H1 (cell line): ENCODE data around the gene OPCML. TPM values are rescaled to one million over a fixed set of nuclear protein-coding genes. Genes with fewer than 3 reads are reported as not detected.

Source experiments
- CTCF ChIA-PET: fragments of 300-600 bp; sonication (Branson Sonifier 250); formaldehyde crosslinking; loops from one replicate; lab custom pipeline; 2021; ENCODE audit not compliant: partially characterized antibody; lab: Charles Lee
- POLR2A ChIA-PET: fragments of 300-600 bp; sonication (Branson Sonifier 250); formaldehyde crosslinking; loops from one replicate; lab custom pipeline; 2021; ENCODE audit warnings: inconsistent platforms; ENCODE audit not compliant: partially characterized antibody; lab: Charles Lee
- DNase-seq, 2 experiments: peaks; one replicate each; pipeline versions ENCODE4 v3.0.0 to v3.0.0-alpha.2; 2010 to 2022; ENCODE audit warnings: low spot score in 2 of 2, low read depth in 1 of 2, mixed read lengths in 1 of 2
- FAIRE-seq: peaks from 2 replicates; lab custom pipeline; 2011; peaks lifted over from hg19 to GRCh38; lab: Jason Lieb, UNC
- H2AFZ ChIP-seq: 2 replicates; pipeline ENCODE4 v1.8.1; 2012; ENCODE audit warnings: low read length, inconsistent platforms
- H2AK5ac ChIP-seq: 2 replicates; pipeline ENCODE4 v1.6.1; 2013; ENCODE audit warnings: low read depth, low read length
- H2BK120ac ChIP-seq: replicated peaks from 2 replicates; pipeline ENCODE3; 2013; ENCODE audit warnings: low read depth, low read length, inconsistent platforms
- H2BK12ac ChIP-seq: 2 replicates; pipeline ENCODE4 v1.6.1; 2013; ENCODE audit warnings: low read depth, low read length
- H2BK15ac ChIP-seq: 2 replicates; pipeline ENCODE4 v1.6.1; 2013; ENCODE audit warnings: low read length
- H2BK20ac ChIP-seq: 2 replicates; pipeline ENCODE4 v1.6.1; 2013; ENCODE audit warnings: low read length
- H2BK5ac ChIP-seq: 2 replicates; pipeline ENCODE4 v1.6.1; 2013; ENCODE audit warnings: low read depth, low read length
- H3K14ac ChIP-seq: 2 replicates; pipeline ENCODE4 v1.6.1; 2013; ENCODE audit warnings: inconsistent platforms; ENCODE audit not compliant: insufficient read length
- H3K18ac ChIP-seq: 2 replicates; pipeline ENCODE4 v1.6.1; 2013; ENCODE audit warnings: low read length; ENCODE audit errors: extremely low read depth
- H3K23ac ChIP-seq: 2 replicates; pipeline ENCODE4 v1.6.1; 2013; ENCODE audit warnings: inconsistent platforms; ENCODE audit not compliant: insufficient read length
- H3K23me2 ChIP-seq: 2 replicates; pipeline ENCODE4 v1.6.1; 2013; ENCODE audit warnings: low read depth, low read length
- H3K27ac ChIP-seq: 2 replicates; pipeline ENCODE4 v1.6.1; 2011; ENCODE audit warnings: low read depth, low read length, inconsistent platforms
- H3K27me3 ChIP-seq, 4 experiments: replicated peaks in 1 of 4; 1 replicate in 1 of 4; 2 replicates in 3 of 4; pipeline versions ENCODE4 v1.6.1 to v1.8.1; 2011 to 2013; ENCODE audit warnings: low read length in 3 of 4, mild to moderate bottlenecking in 3 of 4, inconsistent platforms in 2 of 4, mixed read lengths in 2 of 4, moderate library complexity in 1 of 4; ENCODE audit not compliant: control insufficient read depth in 3 of 4, insufficient read depth in 3 of 4; ENCODE audit errors: extremely low read depth in 1 of 4
- H3K36me3 ChIP-seq, 4 experiments: 2 replicates each; pipeline versions ENCODE4 v1.6.1 to v1.8.1; 2011 to 2013; ENCODE audit warnings: mild to moderate bottlenecking in 4 of 4, low read length in 3 of 4, moderate library complexity in 2 of 4, control low read depth in 1 of 4, inconsistent platforms in 1 of 4; ENCODE audit not compliant: insufficient read depth in 4 of 4, control insufficient read depth in 2 of 4
- H3K4ac ChIP-seq: replicated peaks from 2 replicates; pipeline ENCODE3; 2013; ENCODE audit warnings: low read length, low read depth, mixed read lengths, inconsistent platforms; ENCODE audit not compliant: insufficient read length
- H3K4me1 ChIP-seq, 4 experiments: replicated peaks in 1 of 4; 1 replicate in 1 of 4; 2 replicates in 3 of 4; pipeline versions ENCODE4 v1.6.1 to v1.8.1; 2011 to 2013; ENCODE audit warnings: low read length in 3 of 4, inconsistent platforms in 2 of 4, mixed read lengths in 1 of 4; ENCODE audit not compliant: insufficient read depth in 4 of 4, control insufficient read depth in 3 of 4
- H3K4me2 ChIP-seq, 2 experiments: 2 replicates each; pipeline versions ENCODE4 v1.6.1 to v1.8.1; 2011 to 2013; ENCODE audit warnings: low read depth in 2 of 2, low read length in 2 of 2, control low read depth in 1 of 2, inconsistent platforms in 1 of 2, mild to moderate bottlenecking in 1 of 2; ENCODE audit not compliant: insufficient read depth in 1 of 2
- H3K4me3 ChIP-seq, 4 experiments: fragments of 200-600, 300-600 bp in 1 of 4; sonication (generic), shearing (Covaris generic), sonication (Bioruptor Twin) in 1 of 4; 2 replicates each; pipeline versions ENCODE4 v1.5.1 to v1.8.1; 2011 to 2016; ENCODE audit warnings: low read length in 4 of 4, low read depth in 3 of 4, control low read depth in 2 of 4, inconsistent platforms in 2 of 4, mild to moderate bottlenecking in 2 of 4, mixed read lengths in 1 of 4, moderate library complexity in 1 of 4; ENCODE audit not compliant: insufficient read depth in 2 of 4; ENCODE audit errors: extremely low read depth in 1 of 4
- H3K56ac ChIP-seq: replicated peaks from 2 replicates; pipeline ENCODE3; 2013; ENCODE audit warnings: low read depth, mild to moderate bottlenecking, mixed read lengths, low read length, inconsistent platforms; ENCODE audit not compliant: insufficient read length
- H3K79me1 ChIP-seq: 2 replicates; pipeline ENCODE4 v1.6.1; 2013; ENCODE audit warnings: low read depth, low read length, control low read depth
- H3K79me2 ChIP-seq, 2 experiments: 2 replicates each; pipeline versions ENCODE4 v1.6.1 to v1.8.1; 2012 to 2013; ENCODE audit warnings: low read length in 2 of 2, mild to moderate bottlenecking in 2 of 2, inconsistent platforms in 1 of 2; ENCODE audit not compliant: insufficient read depth in 2 of 2, control insufficient read depth in 1 of 2
- H3K9ac ChIP-seq, 4 experiments: replicated peaks in 1 of 4; 1 replicate in 1 of 4; 2 replicates in 3 of 4; pipeline versions ENCODE4 v1.6.1 to v1.8.1; 2011 to 2013; ENCODE audit warnings: low read depth in 3 of 4, low read length in 3 of 4, control low read depth in 2 of 4, mild to moderate bottlenecking in 2 of 4, moderate library complexity in 2 of 4, inconsistent platforms in 1 of 4; ENCODE audit errors: extremely low read depth in 1 of 4
- H3K9me3 ChIP-seq, 2 experiments: 2 replicates each; pipeline versions ENCODE4 v1.6.1 to v1.8.1; 2012 to 2013; ENCODE audit warnings: mild to moderate bottlenecking in 2 of 2, moderate library complexity in 2 of 2, control low read depth in 1 of 2, inconsistent platforms in 1 of 2, low read depth in 1 of 2, low read length in 1 of 2, mixed read lengths in 1 of 2; ENCODE audit not compliant: insufficient read depth in 2 of 2
- H4K20me1 ChIP-seq, 2 experiments: replicated peaks in 1 of 2; 2 replicates each; pipeline versions ENCODE3 to v1.8.1; 2011 to 2013; ENCODE audit warnings: inconsistent platforms in 2 of 2, low read length in 2 of 2, mild to moderate bottlenecking in 1 of 2; ENCODE audit not compliant: insufficient read depth in 2 of 2, control insufficient read depth in 1 of 2
- H4K5ac ChIP-seq: 2 replicates; pipeline ENCODE4 v1.6.1; 2013; ENCODE audit warnings: low read length, low read depth, mixed read lengths, inconsistent platforms; ENCODE audit not compliant: insufficient read length
- H4K8ac ChIP-seq: 2 replicates; pipeline ENCODE4 v1.8.0; 2013; ENCODE audit warnings: mild to moderate bottlenecking, moderate library complexity, low read length, inconsistent platforms; ENCODE audit not compliant: insufficient read depth; ENCODE audit errors: extremely low read depth
- H4K91ac ChIP-seq: replicated peaks from 2 replicates; pipeline ENCODE3; 2013; ENCODE audit warnings: low read length, mixed read lengths, inconsistent platforms; ENCODE audit not compliant: insufficient read length
- BCL11A ChIP-seq, 2 experiments: IDR thresholded peaks; one replicate each; pipeline ENCODE4 v1.6.1; 2011; ENCODE audit warnings: low read depth in 2 of 2, low read length in 2 of 2, mild to moderate bottlenecking in 2 of 2
- BRCA1 ChIP-seq: IDR thresholded peaks from 2 replicates; pipeline ENCODE4 v1.6.1; 2012; ENCODE audit warnings: low read depth, low read length, improper control_type of control experiment
- EGR1 ChIP-seq: IDR thresholded peaks from 2 replicates; pipeline ENCODE4 v1.6.1; 2011; ENCODE audit warnings: low read depth, low read length, borderline replicate concordance
- GABPA ChIP-seq: IDR thresholded peaks from 2 replicates; pipeline ENCODE4 v1.6.1; 2011; ENCODE audit warnings: mild to moderate bottlenecking, low read length, moderate library complexity, borderline replicate concordance; ENCODE audit not compliant: insufficient read depth
- KDM1A ChIP-seq: fragments of 200-600, 300-600 bp; sonication (generic); IDR thresholded peaks from 2 replicates; pipeline ENCODE4 v1.7.1; 2016; ENCODE audit warnings: mild to moderate bottlenecking, low read length, borderline replicate concordance
- NANOG ChIP-seq: IDR thresholded peaks from 2 replicates; pipeline ENCODE4 v1.6.1; 2011; ENCODE audit warnings: low read length, low read depth, mild to moderate bottlenecking, inconsistent platforms; ENCODE audit not compliant: insufficient read depth, poor library complexity, severe bottlenecking
- RAD21 ChIP-seq, 2 experiments: IDR thresholded peaks in 1 of 2; conservative IDR thresholded peaks in 1 of 2; 2 replicates each; pipeline ENCODE4 v1.6.1; 2011; ENCODE audit warnings: low read depth in 2 of 2, low read length in 2 of 2, improper control_type of control experiment in 1 of 2, inconsistent platforms in 1 of 2, mild to moderate bottlenecking in 1 of 2, moderate library complexity in 1 of 2
- RBBP5 ChIP-seq: IDR thresholded peaks from 2 replicates; pipeline ENCODE4 v1.7.1; 2012; ENCODE audit warnings: low read depth, mild to moderate bottlenecking, inconsistent platforms, low read length, moderate library complexity, borderline replicate concordance
- SIX5 ChIP-seq: IDR thresholded peaks from 2 replicates; pipeline ENCODE4 v1.6.1; 2011; ENCODE audit warnings: mild to moderate bottlenecking, low read depth, low read length
- SP2 ChIP-seq: IDR thresholded peaks from 2 replicates; pipeline ENCODE4 v1.6.1; 2012; ENCODE audit warnings: mild to moderate bottlenecking, low read length, inconsistent platforms
- ZNF274 ChIP-seq: IDR thresholded peaks from 2 replicates; pipeline ENCODE4 v1.7.0; 2012; ENCODE audit warnings: low read length, borderline replicate concordance; ENCODE audit errors: extremely low read depth
- WGBS, 2 experiments: shearing (Covaris generic) in 1 of 2; methylation state at CpG; one replicate each; pipeline versions ENCODE4 v1.1.6 to v1.1.7; 2013 to 2015; ENCODE audit warnings: low lambda C conversion rate in 2 of 2, mixed read lengths in 2 of 2, inconsistent platforms in 1 of 2, low coverage in 1 of 2, missing lambda C conversion rate in 1 of 2; ENCODE audit not compliant: insufficient replicate concordance in 2 of 2, insufficient coverage in 1 of 2, insufficient read length in 1 of 2; ENCODE audit errors: extremely low coverage in 1 of 2, missing lambda C conversion rate in 1 of 2; 5-methylcytosine and 5-hydroxymethylcytosine counted together
- polyA plus RNA-seq, 7 experiments: library from polyadenylated mRNA; depleted of rRNA in 3 of 7; stranded (reverse) in 5 of 7; unstranded in 2 of 7; fragments of >200 nt in 5 of 7; fragments of 200-250 nt in 2 of 7; gene quantifications; 1 replicate in 5 of 7; 2 replicates in 1 of 7; 4 replicates in 1 of 7; pipeline versions ENCODE4 v1.2.1 to v1.2.3, GENCODE V29; 2011 to 2013; ENCODE audit warnings: missing spikeins in 2 of 7, mixed read lengths in 2 of 7
- total RNA-seq: library from RNA; stranded (reverse); fragmentation: NEBNext Ultra II Directional; extraction: Animal tissue kit (Norgen Biotek cat#: 25700); gene quantifications from 2 replicates; pipeline ENCODE4 v1.2.1, GENCODE V29; 2021
- TF ChIP-seq, protein P1 (sequence below): IDR thresholded peaks from 2 replicates; pipeline ENCODE4 v1.6.1; 2012; ENCODE audit warnings: inconsistent platforms
- TF ChIP-seq, protein P2 (sequence below): IDR thresholded peaks from 2 replicates; pipeline ENCODE4 v1.6.1; 2012; ENCODE audit warnings: inconsistent platforms

Gene OPCML
- total and polyA plus RNA-seq, 2 of the 8 experiments (the other 6 are each of a cell fraction or from before 2014, with no cell fraction given), result 2.3 to 3.1 TPM

DNA sequence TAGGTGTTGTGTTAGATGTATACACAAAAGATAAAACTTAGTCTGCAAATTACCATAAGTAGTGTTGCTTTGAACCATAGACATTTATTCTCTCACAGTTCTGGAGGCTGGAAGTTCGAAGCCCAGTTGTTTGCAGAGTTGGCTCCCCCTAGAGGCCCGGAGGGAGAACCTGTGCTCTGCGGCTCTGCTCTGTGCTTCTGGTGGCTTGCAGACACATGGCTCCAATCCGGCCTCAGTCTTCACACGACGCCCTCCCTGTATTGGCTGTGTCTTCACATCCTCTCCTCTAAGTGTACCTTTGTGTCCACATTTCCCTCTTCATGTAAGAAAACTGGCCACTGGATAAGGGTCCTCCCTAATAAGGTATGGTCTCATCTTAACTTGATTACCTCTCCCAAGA lies 128.4 kb downstream of the OPCML start:
- H4K91ac ChIP-seq, result no peak overlapping the region
- no peak overlapping the region for H3K4me2 ChIP-seq
- H3K9ac ChIP-seq, result no peak overlapping the region
- no peak overlapping the region for H2AFZ ChIP-seq
- WGBS, 2 experiments, result 84% methylated on average over 6 of the region's 6 CpGs; no CpG with 5 or more reads in 1 of the 2 experiments
- no peak overlapping the region for H3K4me3 ChIP-seq
- H2BK120ac ChIP-seq, result no peak overlapping the region
- no peak overlapping the region for H4K5ac ChIP-seq
- no peak overlapping the region for H3K14ac ChIP-seq
- FAIRE-seq, result peak; percentile 39
- no peak overlapping the region for H3K4ac ChIP-seq
- H3K18ac ChIP-seq, result no peak overlapping the region
- no peak overlapping the region; the same call in 1 of the 2 replicates for H4K8ac ChIP-seq
- DNase-seq, result peak in 1 of 2 experiments; percentile 60
- H2BK20ac ChIP-seq, result no peak overlapping the region
- H3K27ac ChIP-seq, result no peak overlapping the region
- H2BK12ac ChIP-seq, result no peak overlapping the region
- no peak overlapping the region for H2BK15ac ChIP-seq
- no peaks in the 10 kb centered on the region for H4K20me1 ChIP-seq
- no peak overlapping the region for H3K56ac ChIP-seq
- no peak overlapping the region for H2BK5ac ChIP-seq
- no peaks in the 10 kb centered on the region for H3K27me3 ChIP-seq
- ChIA-PET POLR2A (no interaction called here), CTCF (no interaction called here)
- H3K23me2 ChIP-seq, result no peaks in the 10 kb centered on the region
- no peaks in the 10 kb centered on the region for H3K36me3 ChIP-seq
- no peaks in the 10 kb centered on the region; a peak in 1 of 4 replicates for H3K9me3 ChIP-seq
- no peaks in the 10 kb centered on the region for H3K4me1 ChIP-seq
- no peaks in the 10 kb centered on the region; the same call in 1 of the 2 replicates for H3K79me1 ChIP-seq
- no peak overlapping the region for H2AK5ac ChIP-seq
- no peaks in the 10 kb centered on the region for H3K79me2 ChIP-seq
- H3K23ac ChIP-seq, result no peak overlapping the region
- no peak for TF ChIP-seq GABPA
- no peak for TF ChIP-seq BCL11A (IDR thresholded peaks at IDR 0.05; ENCODE audit: low read depth in 2 of 2, low read length in 2 of 2)
- TF ChIP-seq, protein P1, sequence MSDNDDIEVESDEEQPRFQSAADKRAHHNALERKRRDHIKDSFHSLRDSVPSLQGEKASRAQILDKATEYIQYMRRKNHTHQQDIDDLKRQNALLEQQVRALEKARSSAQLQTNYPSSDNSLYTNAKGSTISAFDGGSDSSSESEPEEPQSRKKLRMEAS, result peak; percentile 97
- no peak for TF ChIP-seq ZNF274
- TF ChIP-seq RAD21 (IDR thresholded peaks at IDR 0.05 in 1 of 2, conservative IDR thresholded peaks at IDR 0.05 in 1 of 2; ENCODE audit: low read depth in 2 of 2, low read length in 2 of 2), result peak; percentile 64 to 70
- TF ChIP-seq, protein P2, sequence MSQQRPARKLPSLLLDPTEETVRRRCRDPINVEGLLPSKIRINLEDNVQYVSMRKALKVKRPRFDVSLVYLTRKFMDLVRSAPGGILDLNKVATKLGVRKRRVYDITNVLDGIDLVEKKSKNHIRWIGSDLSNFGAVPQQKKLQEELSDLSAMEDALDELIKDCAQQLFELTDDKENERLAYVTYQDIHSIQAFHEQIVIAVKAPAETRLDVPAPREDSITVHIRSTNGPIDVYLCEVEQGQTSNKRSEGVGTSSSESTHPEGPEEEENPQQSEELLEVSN, result peak; percentile 92
- peak; percentile 40 for TF ChIP-seq SP2
- TF ChIP-seq KDM1A, result no peak
- no peak for TF ChIP-seq NANOG
- TF ChIP-seq EGR1, result peak; percentile 32; the same call in 1 of the 2 replicates
- TF ChIP-seq RBBP5, result no peak
- TF ChIP-seq BRCA1, result no peak
- no peak for TF ChIP-seq SIX5
